Measurements from ENCODE around the gene TINAGL1.

The TINAGL1 gene

GRCh38 chr1:31607360-31607759, 31.0 kb downstream of the TINAGL1 start:
- DNase-seq (ENCODE audit: low read depth) = no peak

- no peak for DNase-seq (ENCODE audit: low read depth)
These were observed 33.3 kb downstream of the TINAGL1 start for GRCh38 chr1:31609514-31610118.

- no peak for DNase-seq (ENCODE audit: low read depth)
These were observed 38.2 kb downstream of the TINAGL1 start for GRCh38 chr1:31614414-31615005.

GRCh38 chr1:31615414-31615813, 39.1 kb downstream of the TINAGL1 start:
- no peak for DNase-seq (ENCODE audit: low read depth)

- no peak for DNase-seq (ENCODE audit: low read depth)
These were observed 39.6 kb downstream of the TINAGL1 start for GRCh38 chr1:31615939-31616338.

GRCh38 chr1:31617218-31617915, 41.1 kb downstream of the TINAGL1 start, which contains the start of gene HCRTR1:
TSS of gene HCRTR1 (plus strand) at chr1:31617689. CDS start at chr1:31619193, 1,504 bp downstream.
- DNase-seq (ENCODE audit: low read depth) = no peak

GRCh38 chr1:31617916-31618746, 41.8 kb downstream of the TINAGL1 start:
- DNase-seq (ENCODE audit: low read depth) = peak; percentile 17

- DNase-seq (ENCODE audit: low read depth) = no peak
These were observed 42.9 kb downstream of the TINAGL1 start for GRCh38 chr1:31618916-31619846.

- DNase-seq (ENCODE audit: low read depth) = no peak
These were observed 44.5 kb downstream of the TINAGL1 start for GRCh38 chr1:31620631-31621497.

- no peak for DNase-seq (ENCODE audit: low read depth)
These were observed 45.1 kb downstream of the TINAGL1 start for GRCh38 chr1:31621498-31621820.

GRCh38 chr1:31621847-31622730, 45.8 kb downstream of the TINAGL1 start:
- no peak for DNase-seq (ENCODE audit: low read depth)

- DNase-seq (ENCODE audit: low read depth) = no peak
These were observed 47.0 kb downstream of the TINAGL1 start for GRCh38 chr1:31623365-31623764.

- DNase-seq (ENCODE audit: low read depth) = no peak
These were observed 48.0 kb downstream of the TINAGL1 start for GRCh38 chr1:31624309-31624708.

- DNase-seq (ENCODE audit: low read depth) = no peak
These were observed 48.6 kb downstream of the TINAGL1 start for GRCh38 chr1:31624731-31625514.

- no peak for DNase-seq (ENCODE audit: low read depth)
These were observed 49.4 kb downstream of the TINAGL1 start for GRCh38 chr1:31625561-31626222.

GRCh38 chr1:31626223-31627207, 50.2 kb downstream of the TINAGL1 start:
- DNase-seq (ENCODE audit: low read depth) = no peak

All from activated gamma-delta T cell treated with anti-CD3 and anti-CD28 coated beads, Interleukin-2, amount 50 U/mL, for 16 hours (primary cell).